ENCODE measurements around the gene MELK. TPM values are rescaled to one million over a fixed set of nuclear protein-coding genes. Genes with fewer than 3 reads are reported as not detected.
"Not testable (repeated sequence)": the region's sequence is repeated elsewhere in the genome, so short reads cannot be mapped to it uniquely, and the experiment has no call there.

Gene MELK
- 0.76 TPM for total RNA-seq
- long read RNA-seq = 0 reads

DNA sequence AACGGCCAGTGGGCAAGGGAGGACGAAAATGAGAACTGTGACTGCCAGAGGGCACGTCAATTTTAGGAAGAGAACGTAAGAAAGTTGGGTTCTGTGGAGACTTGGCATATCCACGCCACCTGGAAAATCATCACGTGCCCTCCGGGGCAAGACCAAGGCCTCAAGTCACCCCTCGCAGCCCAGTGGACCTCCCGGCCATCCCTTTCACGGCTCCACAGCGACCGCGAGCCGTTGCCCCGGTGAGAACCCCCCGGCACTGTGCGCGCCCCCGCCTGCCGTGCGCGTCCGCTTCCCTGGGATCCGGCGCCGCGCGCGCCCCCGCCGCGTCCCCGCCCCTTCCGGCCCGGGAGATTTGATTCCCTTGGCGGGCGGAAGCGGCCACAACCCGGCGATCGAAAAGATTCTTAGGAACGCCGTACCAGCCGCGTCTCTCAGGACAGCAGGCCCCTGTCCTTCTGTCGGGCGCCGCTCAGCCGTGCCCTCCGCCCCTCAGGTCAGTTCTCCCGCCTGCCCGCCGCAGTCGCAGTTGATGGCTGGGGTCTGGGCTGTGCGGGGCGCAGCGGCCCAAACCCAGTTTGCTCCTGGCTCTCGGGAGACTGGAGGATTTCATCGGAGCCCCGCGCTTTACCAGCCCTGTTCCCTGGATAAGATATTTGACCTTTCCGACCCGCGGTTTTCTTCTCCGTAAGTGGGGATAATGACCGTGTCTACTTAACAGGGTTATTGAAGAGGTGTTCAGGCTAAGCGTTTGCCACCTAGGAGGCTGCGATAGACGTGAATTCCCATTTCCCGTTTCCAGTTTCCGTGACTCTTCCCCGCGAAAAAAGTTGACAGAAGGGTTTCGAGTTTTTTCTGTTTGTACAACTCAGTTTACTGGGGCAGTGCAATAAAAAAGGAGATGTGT is at the start of gene MELK:
Gene MELK, plus strand, starts transcription at position 381 of the 904 bp plus-strand sequence. CDS start 8,787 bp downstream, outside the sequence.
- intact Hi-C loops (cut with DNase I) = loop anchor here (5.0 kb wide), 1 partner anchor 170 kb away; the partner anchor contains the start of gene RNF38
- ATAC-seq = peak; percentile 97
- DNase-seq (ENCODE audit: missing footprints) = peak; percentile 90

DNA sequence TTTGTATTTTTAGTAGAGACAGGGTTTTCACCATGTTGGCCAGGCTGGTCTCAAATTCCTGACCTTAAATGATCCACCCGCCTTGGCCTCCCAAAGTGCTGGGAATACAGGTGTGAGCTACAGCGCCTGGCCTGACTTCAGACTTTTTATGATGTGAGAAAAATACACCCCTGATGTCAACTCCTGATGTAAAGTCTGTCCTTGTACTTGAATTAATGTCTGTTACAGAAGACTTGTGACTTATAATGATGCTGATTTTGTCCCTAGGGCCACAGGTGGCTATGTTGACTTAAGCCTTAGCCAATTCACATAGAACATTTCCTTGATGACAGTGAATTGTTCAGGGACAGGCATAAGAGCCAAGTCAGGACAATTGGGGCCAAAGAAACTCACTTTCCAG is 42.5 kb upstream of the MELK start:
- DNase-seq (ENCODE audit: missing footprints) = no peak
- no peak for ATAC-seq
- intact Hi-C loops (cut with DNase I) = no loop called here

DNA sequence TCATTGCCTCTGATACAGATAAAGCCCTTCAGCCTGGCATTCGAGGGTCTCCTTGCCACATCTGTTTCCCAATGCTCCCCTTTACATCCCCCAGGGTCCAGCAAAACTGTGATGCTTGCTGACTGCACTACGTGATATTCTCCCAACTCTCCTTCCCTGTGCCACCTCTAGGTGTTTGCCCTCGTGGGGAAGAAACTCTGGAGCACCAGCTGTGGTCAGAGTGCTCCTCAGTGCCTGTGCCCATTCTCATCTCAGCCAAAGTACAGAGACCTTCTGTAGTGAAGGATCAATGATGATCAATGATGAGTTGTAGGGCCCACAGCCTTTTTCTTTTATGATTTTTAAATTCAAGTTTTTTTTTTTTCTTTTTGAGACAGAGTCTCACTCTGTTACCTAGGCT is 40.3 kb upstream of the MELK start:
- DNase-seq (ENCODE audit: missing footprints) = no peak
- ATAC-seq = no peak
- intact Hi-C loops (cut with DNase I) = no loop called here

DNA sequence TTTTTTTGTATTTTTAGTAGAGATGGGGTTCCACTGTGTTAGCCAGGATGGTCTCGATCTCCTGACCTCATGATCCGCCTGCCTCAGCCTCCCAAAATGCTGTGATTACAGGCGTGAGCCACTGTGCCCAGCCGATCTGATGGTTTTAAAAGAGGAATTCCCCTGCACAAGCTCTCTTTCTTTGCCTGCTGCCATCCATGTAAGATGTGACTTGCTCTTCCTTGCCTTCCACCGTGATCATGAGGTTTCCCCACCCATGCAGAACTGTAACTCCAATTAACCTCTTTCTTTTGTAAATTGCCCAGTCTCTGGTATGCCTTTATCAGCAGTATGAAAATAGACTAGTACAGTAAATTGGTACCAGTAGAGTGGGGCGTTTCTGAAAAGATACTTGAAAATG is 39.0 kb upstream of the MELK start:
- ATAC-seq; intact Hi-C loops (cut with DNase I): not testable (repeated sequence)

DNA sequence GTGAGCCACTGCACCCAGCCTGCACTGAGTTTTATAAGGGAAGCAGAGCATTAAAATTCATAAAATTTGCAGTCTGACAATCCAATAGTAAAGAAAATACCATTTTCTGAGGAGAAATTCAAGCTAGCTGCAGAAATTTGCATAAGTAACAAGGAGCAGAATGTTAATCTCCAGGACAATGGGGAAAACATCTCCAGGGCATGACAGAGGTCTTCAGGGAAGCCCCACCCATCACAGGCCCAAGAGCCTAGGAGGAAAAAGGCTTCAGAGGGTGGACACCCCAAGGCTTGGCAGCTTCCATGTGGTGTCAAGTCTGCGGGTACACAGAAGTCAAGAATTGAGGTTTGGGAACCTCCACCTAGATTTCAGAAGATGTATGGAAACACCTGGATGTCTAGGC is 37.6 kb upstream of the MELK start:
- intact Hi-C loops (cut with DNase I) = no loop called here
- ATAC-seq (no peak), DNase-seq (ENCODE audit: missing footprints) (no peak)

More for the DNA sequence above, 39.0 kb upstream of the MELK start:
- DNase-seq (ENCODE audit: missing footprints) = not testable (repeated sequence)

DNA sequence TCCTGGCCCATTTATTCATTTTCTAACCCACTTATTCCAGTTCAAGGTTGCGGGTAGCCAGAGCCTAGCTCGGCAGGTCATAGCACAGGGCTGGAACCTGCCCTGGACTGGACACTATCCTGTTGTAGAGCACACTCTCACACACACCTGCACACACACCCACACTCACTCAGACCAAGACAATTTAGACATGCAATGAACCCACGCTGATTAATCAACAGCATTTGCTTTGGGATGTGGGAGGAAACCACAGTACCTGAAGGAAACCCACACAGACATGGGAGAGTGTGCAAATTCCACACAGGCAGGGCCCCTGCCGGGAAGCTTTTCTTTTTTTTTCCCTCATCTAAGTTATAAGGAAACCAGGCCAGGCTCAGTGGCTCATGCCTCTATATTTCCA is 34.8 kb upstream of the MELK start:
- ATAC-seq = no peak
- DNase-seq (ENCODE audit: missing footprints) = no peak
- intact Hi-C loops (cut with DNase I) = no loop called here

DNA sequence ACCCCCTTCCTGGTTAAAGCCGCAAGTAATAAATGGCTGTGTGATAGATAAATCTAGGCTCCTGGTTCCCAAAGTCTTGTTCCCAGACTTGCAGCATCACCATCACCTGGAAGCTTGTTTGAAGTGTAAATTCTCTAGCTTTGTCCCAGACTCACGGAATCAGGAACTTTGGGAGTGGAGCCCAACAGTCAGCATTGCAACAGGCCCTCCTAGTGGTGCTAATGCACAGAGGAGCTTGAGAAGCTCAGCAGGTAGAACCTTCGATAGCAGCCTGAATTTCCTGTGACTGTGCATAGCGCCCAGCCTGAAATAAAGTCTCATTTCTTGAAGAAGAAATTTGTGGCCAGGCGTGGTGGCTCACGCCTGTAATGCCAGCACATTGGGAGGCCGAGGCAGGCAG is 30.3 kb upstream of the MELK start:
- DNase-seq (ENCODE audit: missing footprints) (no peak), ATAC-seq (no peak)
- intact Hi-C loops (cut with DNase I) = no loop called here

DNA sequence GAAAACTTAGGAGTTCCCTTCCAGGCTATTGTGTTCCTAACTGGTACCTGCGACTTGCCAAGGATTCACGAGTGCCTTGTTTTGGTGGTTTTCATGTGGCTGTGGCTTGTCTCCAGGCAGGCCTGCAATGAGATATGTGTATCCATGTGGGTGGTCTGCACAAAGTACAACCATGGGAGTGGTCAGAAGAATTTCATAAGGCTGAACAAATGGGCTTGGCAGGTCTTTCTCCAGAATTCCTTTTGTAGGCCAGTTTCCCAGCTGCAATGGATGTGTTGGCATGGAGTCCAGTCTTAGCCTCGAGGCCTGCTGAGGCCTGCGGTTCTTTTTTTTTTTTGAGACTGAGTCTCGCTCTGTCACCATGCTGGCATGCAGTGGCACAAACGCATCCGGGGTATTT is 28.8 kb upstream of the MELK start:
- no peak for DNase-seq (ENCODE audit: missing footprints)

DNA sequence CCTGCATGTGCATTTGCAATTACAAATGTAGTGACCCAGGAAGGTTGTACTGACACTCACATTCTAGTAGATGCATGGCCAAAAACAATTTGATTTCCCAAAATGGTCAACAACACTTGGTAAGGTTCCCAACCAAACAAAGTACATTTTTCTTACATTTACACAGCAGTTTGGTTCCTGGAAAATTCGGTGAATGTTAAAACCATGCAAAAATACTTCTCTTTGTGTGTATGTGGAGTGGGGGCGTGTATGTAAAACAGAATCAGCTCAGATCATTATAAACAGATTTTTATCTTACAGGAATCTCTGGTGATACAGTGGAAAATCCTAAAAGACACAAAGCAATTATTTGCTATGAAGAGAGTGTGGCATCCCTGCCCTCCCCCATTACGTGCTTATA is 25.1 kb upstream of the MELK start:
- no peak for DNase-seq (ENCODE audit: missing footprints)
- intact Hi-C loops (cut with DNase I) = no loop called here
- ATAC-seq = no peak

More for the DNA sequence above, 28.8 kb upstream of the MELK start:
- peak; percentile 52 for ATAC-seq
- intact Hi-C loops (cut with DNase I) = no loop called here

DNA sequence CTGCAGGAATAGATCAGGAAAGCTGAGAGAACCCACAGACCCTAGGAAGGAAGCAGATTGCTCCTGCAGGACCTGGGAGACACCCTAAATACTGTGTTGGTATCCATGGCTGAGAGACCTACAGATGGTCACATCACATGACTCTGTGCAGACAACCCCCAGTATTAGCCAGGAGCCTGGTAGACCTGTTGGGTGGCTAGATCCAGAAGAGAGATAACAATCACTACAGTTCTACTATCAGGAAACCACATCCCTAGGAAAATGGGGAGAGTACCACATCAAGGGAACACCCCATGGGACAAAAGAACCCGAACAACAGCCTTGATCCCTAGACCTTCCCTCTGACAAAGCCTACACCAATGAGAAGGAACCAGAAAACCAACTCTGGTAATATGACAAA is 24.2 kb upstream of the MELK start:
- DNase-seq (ENCODE audit: missing footprints) (no peak), ATAC-seq (no peak)
- intact Hi-C loops (cut with DNase I) = no loop called here

DNA sequence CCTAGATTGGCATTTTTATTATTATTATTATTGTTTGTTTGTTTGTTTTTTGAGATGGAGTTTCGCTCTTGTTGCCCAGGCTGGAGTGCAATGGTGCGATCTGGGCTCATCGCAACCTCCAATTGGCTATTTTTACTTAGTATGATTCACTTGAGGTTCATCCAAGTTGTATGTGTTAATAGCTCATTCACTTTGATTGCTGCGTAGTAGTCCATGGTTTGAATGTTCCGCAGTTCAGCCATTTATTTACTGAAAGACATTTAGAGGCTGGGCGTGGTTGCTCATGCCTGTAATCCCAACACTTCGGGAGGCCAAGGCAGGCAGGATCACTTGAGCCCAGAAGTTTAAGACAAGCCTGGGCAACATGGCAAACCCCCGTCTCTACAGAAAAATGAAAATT is 22.6 kb upstream of the MELK start:
- intact Hi-C loops (cut with DNase I) = loop anchor here (5.0 kb wide), 1 partner anchor 38 kb away; no protein-coding TSS in a partner anchor
- DNase-seq (ENCODE audit: missing footprints) = no peak
- ATAC-seq = no peak

DNA sequence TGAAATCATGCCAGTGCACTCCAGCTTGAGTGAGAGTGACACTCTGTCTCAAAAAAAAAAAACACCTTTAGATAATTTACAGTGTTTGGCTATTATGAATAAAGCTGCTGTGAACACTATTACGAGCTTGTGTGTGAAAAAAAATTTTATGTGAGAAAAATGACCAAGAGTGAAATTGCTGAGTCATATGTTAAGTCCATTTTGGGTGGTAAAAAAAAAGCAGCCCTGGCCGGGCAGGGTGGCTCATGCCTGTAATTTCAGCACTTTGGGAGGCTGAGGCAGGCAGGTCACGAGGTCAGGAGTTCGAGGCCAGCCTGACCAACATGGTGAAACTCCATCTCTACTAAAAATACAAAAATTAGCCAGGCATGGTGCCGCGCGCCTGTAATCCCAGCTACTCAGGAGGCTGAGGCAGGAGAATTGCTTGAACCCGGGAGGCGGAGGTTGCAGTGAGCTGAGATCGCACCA is 22.0 kb upstream of the MELK start:
- intact Hi-C loops (cut with DNase I) = loop anchor here (5.0 kb wide), 1 partner anchor 38 kb away; no protein-coding TSS in a partner anchor
- not testable (repeated sequence) for ATAC-seq; DNase-seq (ENCODE audit: missing footprints)

DNA sequence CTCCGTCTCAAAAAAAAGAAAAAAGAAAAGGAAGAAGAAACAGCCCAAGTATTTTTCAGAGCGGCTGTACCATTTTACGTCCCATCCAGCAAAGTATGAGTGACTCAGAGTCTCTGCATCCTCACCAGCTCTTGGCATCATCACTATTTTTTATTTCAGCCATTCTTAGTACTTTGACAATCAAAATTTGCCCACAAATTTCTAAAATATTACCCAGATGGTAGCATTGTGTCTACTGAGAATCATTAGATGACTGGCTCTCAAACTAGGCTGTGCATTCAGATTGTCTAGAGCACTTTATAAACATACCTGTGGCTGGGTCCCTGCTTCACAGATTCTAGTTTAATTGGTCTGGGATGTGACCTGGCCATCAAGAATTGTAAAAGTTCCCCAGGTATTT is 21.6 kb upstream of the MELK start:
- intact Hi-C loops (cut with DNase I) = loop anchor here (5.0 kb wide), 1 partner anchor 39 kb away; no protein-coding TSS in a partner anchor
- no peak for DNase-seq (ENCODE audit: missing footprints)
- no peak for ATAC-seq

DNA sequence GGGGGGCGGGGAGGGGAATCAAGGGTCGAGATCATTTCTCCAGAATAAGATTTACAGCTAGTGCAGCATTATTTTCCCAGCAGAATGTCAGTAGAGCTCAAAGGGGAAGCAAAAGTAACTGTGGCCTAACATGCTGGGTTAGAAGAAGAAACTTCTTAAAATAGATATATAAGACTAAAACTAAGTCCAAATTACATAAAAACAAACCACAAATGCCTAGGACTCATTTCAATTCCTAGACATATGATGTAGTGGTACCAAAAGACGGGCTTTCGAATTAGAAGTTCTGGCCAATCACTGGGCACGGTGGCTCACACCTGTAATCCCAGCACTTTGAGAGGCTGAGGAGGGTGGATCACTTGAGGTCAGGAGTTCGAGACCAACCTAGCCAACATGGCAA is 20.8 kb upstream of the MELK start:
- ATAC-seq = no peak
- DNase-seq (ENCODE audit: missing footprints) = no peak
- intact Hi-C loops (cut with DNase I) = loop anchor here (5.0 kb wide), 1 partner anchor 40 kb away; no protein-coding TSS in a partner anchor

DNA sequence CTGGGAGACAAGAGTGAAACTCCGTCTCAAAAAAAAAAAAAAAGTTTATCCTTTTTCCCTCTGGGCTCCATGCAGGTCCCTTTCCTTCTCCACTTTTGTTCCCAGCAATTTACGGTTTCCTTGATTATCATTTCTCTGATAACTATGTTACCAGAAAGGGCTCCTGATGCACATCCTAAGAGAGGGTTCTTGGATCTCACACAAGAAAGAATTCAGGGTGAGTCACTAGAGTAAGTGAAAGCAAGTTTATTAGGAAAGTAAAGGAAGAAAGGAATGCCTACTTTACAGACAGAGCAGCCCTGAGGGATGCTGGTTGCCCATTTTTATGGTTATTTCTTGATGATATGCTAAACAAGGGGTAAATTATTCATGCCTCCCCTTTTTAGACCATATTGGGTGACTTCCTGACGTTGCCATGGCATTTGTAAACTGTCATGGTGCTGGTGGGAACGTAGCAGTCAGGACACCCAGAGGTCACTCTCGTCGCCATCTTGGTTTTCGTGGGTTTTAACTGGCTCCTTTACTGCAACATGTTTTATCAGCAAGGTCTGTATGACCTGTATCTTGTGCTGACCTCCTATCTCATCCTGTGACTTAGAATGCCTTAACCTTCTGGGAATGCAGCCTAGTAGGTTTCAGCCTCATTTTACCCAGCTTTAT is 13.5 kb upstream of the MELK start:
- intact Hi-C loops (cut with DNase I) = no loop called here
- ATAC-seq = no peak
- no peak for DNase-seq (ENCODE audit: missing footprints)

DNA sequence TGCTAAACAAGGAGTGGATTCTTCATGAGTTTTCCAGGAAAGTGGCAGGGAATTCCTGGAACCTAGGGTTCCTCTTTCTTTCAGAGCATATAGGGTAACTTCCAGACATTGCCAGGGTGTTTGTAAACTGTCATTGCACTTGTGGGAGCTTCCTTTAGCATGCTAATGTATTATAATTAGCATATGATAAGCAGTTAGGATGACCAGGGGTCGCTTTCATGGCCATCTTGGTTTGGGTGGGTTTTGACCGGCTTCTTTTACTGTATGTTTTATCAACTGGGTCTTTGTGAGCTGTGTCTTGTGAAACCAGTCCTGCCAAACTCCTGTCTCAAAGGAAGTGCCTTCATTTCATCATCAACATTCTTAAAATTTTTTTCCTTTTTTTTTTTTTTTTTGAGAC is 11.9 kb upstream of the MELK start:
- intact Hi-C loops (cut with DNase I) = no loop called here
- no peak for ATAC-seq
- no peak for DNase-seq (ENCODE audit: missing footprints)

DNA sequence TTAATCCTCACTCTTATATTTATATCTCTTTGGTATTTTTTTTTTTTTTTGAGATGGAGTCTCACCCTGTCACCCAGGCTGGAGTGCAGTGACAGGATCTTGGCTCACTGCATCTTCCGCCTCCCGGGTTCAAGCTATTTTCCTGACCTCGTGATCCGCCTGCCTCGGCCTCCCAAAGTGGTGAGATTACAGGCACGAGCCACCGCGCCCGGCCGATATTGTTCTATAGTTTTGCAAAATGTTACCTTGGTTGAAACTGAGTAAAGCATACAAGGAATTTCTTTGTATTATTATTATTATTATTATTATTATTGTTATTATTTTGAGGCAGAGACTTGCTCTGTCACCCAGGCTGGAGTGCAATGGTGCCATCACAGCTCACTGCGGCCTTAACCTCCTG is 9.9 kb upstream of the MELK start:
- intact Hi-C loops (cut with DNase I); ATAC-seq; DNase-seq (ENCODE audit: missing footprints): not testable (repeated sequence)

DNA sequence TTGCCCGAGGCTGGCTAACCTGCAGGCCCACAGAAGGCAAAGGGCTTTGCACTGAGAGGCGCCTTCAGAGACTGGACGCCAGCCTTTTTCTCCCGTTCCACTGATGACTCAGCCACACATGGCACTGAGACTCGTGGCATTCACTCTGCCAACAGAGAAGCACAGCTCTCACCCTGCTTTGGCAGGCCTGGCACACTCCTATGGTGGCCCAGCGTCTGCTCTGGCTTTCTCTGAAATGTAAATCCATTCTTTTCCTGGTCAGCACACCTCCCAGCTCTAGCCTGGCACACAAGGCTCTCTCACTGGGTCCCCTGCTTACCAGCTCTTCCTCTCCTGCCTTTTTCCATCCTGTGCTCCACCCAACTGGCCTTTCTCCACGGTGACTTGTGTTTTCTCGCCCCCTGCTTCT is 5.9 kb upstream of the MELK start:
- no peak for DNase-seq (ENCODE audit: missing footprints)
- no peak for ATAC-seq
- intact Hi-C loops (cut with DNase I) = no loop called here

DNA sequence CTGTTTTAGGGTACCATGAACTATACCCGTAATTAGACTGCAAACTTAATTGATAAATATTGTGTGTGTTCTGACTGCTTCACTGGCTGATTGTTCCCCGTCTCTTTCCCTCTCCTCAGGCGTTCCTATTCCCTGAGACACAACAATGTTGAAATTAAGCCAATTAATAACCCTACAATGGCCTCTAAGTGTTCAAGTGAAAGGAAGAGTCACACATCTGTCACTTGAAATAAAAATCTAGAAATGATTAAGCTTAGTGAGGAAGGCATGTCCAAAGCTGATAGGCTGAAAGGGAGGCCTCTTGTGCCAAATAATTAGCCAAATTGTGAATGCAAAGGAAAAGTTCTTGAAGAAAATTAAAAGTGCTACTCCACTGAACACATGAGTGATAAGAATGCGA is 4.0 kb upstream of the MELK start:
- intact Hi-C loops (cut with DNase I); DNase-seq (ENCODE audit: missing footprints); ATAC-seq: not testable (repeated sequence)

DNA sequence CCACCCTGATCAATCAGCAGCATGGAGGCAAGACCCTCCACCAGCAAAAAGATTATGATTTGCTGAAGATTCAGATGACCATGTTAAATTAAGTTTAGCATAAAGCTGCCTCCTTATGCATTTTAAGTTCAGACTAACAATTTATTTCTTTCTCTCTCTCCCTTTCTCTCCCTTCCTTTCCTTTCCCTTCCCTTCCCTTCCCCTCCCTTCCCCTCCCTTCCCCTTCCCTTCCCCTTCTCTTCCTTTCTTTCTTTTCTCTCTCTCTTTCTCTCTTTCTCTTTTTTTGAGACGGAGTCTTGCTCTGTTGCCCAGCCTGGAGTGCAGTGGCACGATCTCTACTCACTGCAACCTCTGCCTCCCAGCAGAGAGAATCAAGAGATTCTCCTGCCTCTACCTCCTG is 1.4 kb upstream of the MELK start:
- no peak for ATAC-seq
- no peak for DNase-seq (ENCODE audit: missing footprints)
- intact Hi-C loops (cut with DNase I) = loop anchor here (5.0 kb wide), 1 partner anchor 169 kb away; the partner anchor contains the start of gene RNF38

Measured in Right ventricle myocardium inferior (tissue), 1 donor.